Activated naive CD8-positive, alpha-beta T cell treated with anti-CD3 and anti-CD28 coated beads, Interleukin-2, amount 10 ng/mL, durations not matched to agents 7 days and 5 days (primary cell): Measurements from ENCODE around the gene FAM53B. TPM values are rescaled to one million over a fixed set of nuclear protein-coding genes. Genes with fewer than 3 reads are reported as not detected.

Experiments
- ATAC-seq: fragments of 150-1000 bp; cut with Tn5 transposase; one replicate; pipeline ENCODE4 v1.10.0; 2021; ENCODE audit warnings: low read depth, moderate library complexity
- POLR2A ChIA-PET: fragments of 350-600 bp; sonication (Branson Sonifier 250); formaldehyde crosslinking; loops from one replicate; lab custom pipeline; 2021; ENCODE audit warnings: antibody characterized with exemption; lab: Charles Lee
- DNase-seq: peaks from one replicate; pipeline ENCODE4 v3.0.0; 2021
- H3K27ac Mint-ChIP-seq: one replicate; pipeline ENCODE4 v1.8.0; 2022; ENCODE audit warnings: mild to moderate bottlenecking, mixed read lengths
- H3K27me3 Mint-ChIP-seq: one replicate; pipeline ENCODE4 v1.8.0; 2022; ENCODE audit warnings: mild to moderate bottlenecking, moderate library complexity, mixed read lengths
- H3K36me3 Mint-ChIP-seq: one replicate; pipeline ENCODE4 v1.8.0; 2021; ENCODE audit warnings: mild to moderate bottlenecking, mixed read lengths
- H3K4me1 Mint-ChIP-seq: one replicate; pipeline ENCODE4 v1.8.0; 2021; ENCODE audit warnings: mixed read lengths
- H3K4me3 Mint-ChIP-seq: one replicate; pipeline ENCODE4 v1.8.0; 2022; ENCODE audit warnings: mild to moderate bottlenecking, moderate library complexity, mixed read lengths
- H3K9me3 Mint-ChIP-seq: one replicate; pipeline ENCODE4 v1.8.0; 2021; ENCODE audit warnings: mixed read lengths
- total RNA-seq, 2 experiments: library from RNA; stranded (reverse); gene quantifications; one replicate each; pipeline ENCODE4 v1.2.3, GENCODE V29; 2021

FAM53B gene
- total RNA-seq, 2 experiments from 2014 or later = 29.8 to 33.0 TPM

- no peak overlapping the region for H3K4me3 Mint-ChIP-seq
- POLR2A ChIA-PET = interaction anchor here (0.6 kb wide), 1 partner anchor 12 kb away, joined by 3 read pairs; no protein-coding TSS in a partner anchor
- H3K4me1 Mint-ChIP-seq = peaks cover 2% of the 10 kb centered on the region
- no peaks in the 10 kb centered on the region for H3K9me3 Mint-ChIP-seq
- no peak overlapping the region for H3K27ac Mint-ChIP-seq
- no peaks in the 10 kb centered on the region for H3K27me3 Mint-ChIP-seq
- no peak for DNase-seq
- no peak for ATAC-seq
- no peaks in the 10 kb centered on the region for H3K36me3 Mint-ChIP-seq
Measured at GRCh38 chr10:124605856-124606812, 138.0 kb downstream of the FAM53B start.

- no peaks in the 10 kb centered on the region for H3K4me1 Mint-ChIP-seq
- no peak overlapping the region for H3K27ac Mint-ChIP-seq
- no peak for ATAC-seq
- no peaks in the 10 kb centered on the region for H3K9me3 Mint-ChIP-seq
- POLR2A ChIA-PET = interaction anchor here (0.6 kb wide), 1 partner anchor 11 kb away, joined by 3 read pairs; no protein-coding TSS in a partner anchor
- H3K36me3 Mint-ChIP-seq = no peaks in the 10 kb centered on the region
- no peaks in the 10 kb centered on the region for H3K27me3 Mint-ChIP-seq
- no peak for DNase-seq
- no peak overlapping the region for H3K4me3 Mint-ChIP-seq
Measured at GRCh38 chr10:124605481-124605855, 138.7 kb downstream of the FAM53B start.

GRCh38 chr10:124605001-124605370 lies 139.2 kb downstream of the FAM53B start:
- DNase-seq (no peak), ATAC-seq (no peak)
- H3K36me3 Mint-ChIP-seq = no peaks in the 10 kb centered on the region
- POLR2A ChIA-PET = no interaction called here
- no peaks in the 10 kb centered on the region for H3K9me3 Mint-ChIP-seq
- H3K27ac Mint-ChIP-seq = no peak overlapping the region
- H3K27me3 Mint-ChIP-seq = no peaks in the 10 kb centered on the region
- H3K4me3 Mint-ChIP-seq = no peak overlapping the region
- no peaks in the 10 kb centered on the region for H3K4me1 Mint-ChIP-seq

- Mint-ChIP-seq H3K36me3 (no peaks in the 10 kb centered on the region), H3K27me3 (no peaks in the 10 kb centered on the region), H3K4me1 (no peaks in the 10 kb centered on the region), H3K27ac (no peak overlapping the region), H3K9me3 (no peaks in the 10 kb centered on the region), H3K4me3 (no peak overlapping the region)
- no peak for DNase-seq
- ATAC-seq = no peak
- POLR2A ChIA-PET = no interaction called here
Measured at GRCh38 chr10:124604214-124605000, 139.8 kb downstream of the FAM53B start.

GRCh38 chr10:124603376-124604213 lies 140.6 kb downstream of the FAM53B start:
- ATAC-seq (no peak), DNase-seq (no peak)
- POLR2A ChIA-PET = no interaction called here
- H3K4me1 Mint-ChIP-seq = no peaks in the 10 kb centered on the region
- no peaks in the 10 kb centered on the region for H3K36me3 Mint-ChIP-seq
- no peak overlapping the region for H3K27ac Mint-ChIP-seq
- H3K9me3 Mint-ChIP-seq = no peaks in the 10 kb centered on the region
- H3K4me3 Mint-ChIP-seq = no peak overlapping the region
- no peaks in the 10 kb centered on the region for H3K27me3 Mint-ChIP-seq

- no peak for ATAC-seq
- no peak for DNase-seq
- H3K4me1 Mint-ChIP-seq = no peaks in the 10 kb centered on the region
- H3K9me3 Mint-ChIP-seq = no peaks in the 10 kb centered on the region
- H3K36me3 Mint-ChIP-seq = no peaks in the 10 kb centered on the region
- POLR2A ChIA-PET = no interaction called here
- no peaks in the 10 kb centered on the region for H3K27me3 Mint-ChIP-seq
- H3K4me3 Mint-ChIP-seq = no peak overlapping the region
- no peak overlapping the region for H3K27ac Mint-ChIP-seq
Measured at GRCh38 chr10:124602646-124603365, 141.4 kb downstream of the FAM53B start.

- no peaks in the 10 kb centered on the region for H3K4me1 Mint-ChIP-seq
- ATAC-seq (no peak), DNase-seq (no peak)
- no peaks in the 10 kb centered on the region for H3K36me3 Mint-ChIP-seq
- POLR2A ChIA-PET = no interaction called here
- no peak overlapping the region for H3K4me3 Mint-ChIP-seq
- H3K9me3 Mint-ChIP-seq = no peaks in the 10 kb centered on the region
- no peaks in the 10 kb centered on the region for H3K27me3 Mint-ChIP-seq
- no peak overlapping the region for H3K27ac Mint-ChIP-seq
Measured at GRCh38 chr10:124602121-124602561, 142.0 kb downstream of the FAM53B start.

DNA sequence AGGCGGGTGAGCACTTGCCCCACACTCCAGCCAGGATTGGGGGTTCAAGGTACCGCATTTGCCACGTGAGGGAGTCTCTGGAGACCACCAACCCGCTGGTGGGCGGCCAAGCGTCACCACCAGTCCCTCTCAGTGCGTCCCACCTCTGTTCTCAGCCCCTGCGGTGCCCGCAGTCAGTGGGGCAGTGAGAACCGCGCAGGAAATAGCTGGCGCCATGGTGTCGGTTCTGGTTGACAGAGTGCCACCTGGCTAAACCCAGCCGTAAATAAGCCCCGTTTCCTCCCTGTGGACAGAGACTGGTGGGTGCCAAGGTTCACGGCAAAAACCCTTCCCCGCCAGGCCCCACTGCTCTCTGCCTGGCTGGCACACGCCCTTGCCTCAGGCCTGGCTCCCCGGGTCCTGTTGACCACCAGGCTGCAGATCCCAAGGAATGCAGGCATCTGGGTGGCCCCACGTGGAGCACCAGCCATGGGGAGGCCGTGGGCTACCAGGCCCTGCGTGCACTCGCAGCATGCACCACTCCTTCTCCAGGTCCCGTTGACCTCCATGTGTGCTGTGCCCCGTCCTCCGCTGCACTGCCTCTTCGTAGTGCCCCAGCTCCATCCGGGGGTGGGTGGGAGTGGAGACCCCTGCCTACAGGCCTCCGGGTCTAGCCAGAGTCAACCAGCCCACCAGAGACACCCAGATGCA lies 142.6 kb downstream of the FAM53B start:
- H3K27ac Mint-ChIP-seq = no peak overlapping the region
- POLR2A ChIA-PET = no interaction called here

DNA sequence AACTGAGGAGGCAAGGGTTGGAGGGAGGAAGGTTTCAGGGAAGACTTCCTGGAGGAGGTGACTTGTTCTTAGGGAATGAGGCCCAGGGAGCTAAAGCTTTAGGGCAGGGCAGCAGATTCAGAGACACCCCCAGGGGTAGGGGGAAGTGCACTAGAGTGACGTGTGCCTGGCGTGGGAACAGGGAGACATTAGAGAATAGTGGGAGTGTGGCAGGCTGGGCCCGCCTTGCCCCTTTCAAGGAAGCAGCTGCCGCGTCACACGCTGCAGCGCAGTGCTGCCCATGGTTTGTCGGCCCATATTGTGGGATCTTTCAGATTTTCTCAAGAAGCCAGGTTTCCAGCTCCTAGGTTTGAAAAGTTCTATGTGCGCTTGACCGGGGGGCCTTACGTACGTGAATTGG lies 143.2 kb downstream of the FAM53B start:
- Mint-ChIP-seq H3K36me3 (no peaks in the 10 kb centered on the region), H3K27ac (no peak overlapping the region), H3K9me3 (no peaks in the 10 kb centered on the region), H3K4me3 (no peak overlapping the region), H3K4me1 (no peaks in the 10 kb centered on the region), H3K27me3 (no peaks in the 10 kb centered on the region)
- DNase-seq (no peak), ATAC-seq (no peak)
- POLR2A ChIA-PET = no interaction called here

More for the DNA sequence above, 142.6 kb downstream of the FAM53B start:
- ATAC-seq (no peak), DNase-seq (no peak)
- no peaks in the 10 kb centered on the region for H3K4me1 Mint-ChIP-seq
- no peak overlapping the region for H3K4me3 Mint-ChIP-seq
- no peaks in the 10 kb centered on the region for H3K36me3 Mint-ChIP-seq
- H3K9me3 Mint-ChIP-seq = no peaks in the 10 kb centered on the region
- H3K27me3 Mint-ChIP-seq = no peaks in the 10 kb centered on the region

DNA sequence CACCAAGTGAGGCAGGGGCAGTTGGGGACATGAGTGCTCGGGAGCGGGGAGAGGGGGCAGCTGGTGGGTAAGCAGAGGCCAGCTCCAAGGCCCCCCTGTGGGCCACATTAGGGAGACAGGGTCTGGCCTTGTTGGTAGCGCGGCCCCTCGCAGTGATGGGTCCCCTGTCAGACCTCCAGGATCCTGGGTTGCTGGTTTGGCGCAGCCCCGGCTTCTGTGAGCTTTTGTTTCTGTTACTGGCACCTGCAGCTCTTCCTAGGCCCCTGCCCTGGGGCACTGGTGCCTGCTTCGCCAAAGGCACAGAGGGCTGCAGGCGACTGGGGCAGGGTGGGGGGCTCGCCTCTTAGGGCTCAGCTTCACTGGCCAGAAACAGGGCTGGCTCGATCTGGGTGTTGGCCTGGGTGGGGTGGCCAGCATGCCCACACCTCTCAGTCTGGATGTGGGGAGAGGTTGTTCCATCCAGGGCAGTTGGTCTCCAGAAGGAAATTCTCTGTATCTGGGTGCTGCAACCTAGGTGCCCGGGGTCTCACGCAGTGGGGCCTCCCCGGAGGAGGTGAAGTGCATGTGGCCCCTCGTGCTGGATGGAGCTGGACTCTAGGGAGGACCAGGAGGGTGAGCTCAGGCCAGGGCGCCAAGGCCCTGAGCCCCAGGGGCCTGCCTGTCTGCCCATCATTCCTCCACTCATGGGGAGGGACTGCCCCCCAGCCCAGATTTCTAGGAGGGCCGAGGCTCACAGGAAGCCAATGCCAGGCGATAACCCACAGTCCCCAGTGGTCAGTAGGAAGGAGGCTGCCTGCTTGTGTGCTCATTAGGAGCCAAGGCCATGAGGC lies 143.9 kb downstream of the FAM53B start:
- H3K4me1 Mint-ChIP-seq = no peaks in the 10 kb centered on the region
- H3K27ac Mint-ChIP-seq = no peak overlapping the region
- ATAC-seq (no peak), DNase-seq (no peak)
- no peak overlapping the region for H3K4me3 Mint-ChIP-seq
- no peaks in the 10 kb centered on the region for H3K27me3 Mint-ChIP-seq
- H3K9me3 Mint-ChIP-seq = no peaks in the 10 kb centered on the region
- H3K36me3 Mint-ChIP-seq = no peaks in the 10 kb centered on the region
- POLR2A ChIA-PET = no interaction called here

GRCh38 chr10:124599588-124600050 lies 144.6 kb downstream of the FAM53B start:
- H3K4me1 Mint-ChIP-seq = no peaks in the 10 kb centered on the region
- H3K9me3 Mint-ChIP-seq = no peaks in the 10 kb centered on the region
- POLR2A ChIA-PET = no interaction called here
- ATAC-seq = no peak
- DNase-seq = no peak
- no peak overlapping the region for H3K4me3 Mint-ChIP-seq
- no peaks in the 10 kb centered on the region for H3K27me3 Mint-ChIP-seq
- H3K27ac Mint-ChIP-seq = no peak overlapping the region
- no peaks in the 10 kb centered on the region for H3K36me3 Mint-ChIP-seq
